HG03520 (cell line): ENCODE measurements around the gene SLC2A13.
"Not testable (repeated sequence)": the region's sequence is repeated elsewhere in the genome, so short reads cannot be mapped to it uniquely, and the experiment has no call there.

Source experiments
- ATAC-seq: cut with Tn5 transposase; IDR thresholded peaks from one replicate; pipeline ENCODE4 v1.9.1; 2021; ENCODE audit warnings: mild to moderate bottlenecking, moderate library complexity; ENCODE audit not compliant: unreplicated experiment

SLC2A13 gene

GRCh38 chr12:39935839-39936238 is 170.0 kb downstream of the SLC2A13 start:
- no peak for ATAC-seq

DNA sequence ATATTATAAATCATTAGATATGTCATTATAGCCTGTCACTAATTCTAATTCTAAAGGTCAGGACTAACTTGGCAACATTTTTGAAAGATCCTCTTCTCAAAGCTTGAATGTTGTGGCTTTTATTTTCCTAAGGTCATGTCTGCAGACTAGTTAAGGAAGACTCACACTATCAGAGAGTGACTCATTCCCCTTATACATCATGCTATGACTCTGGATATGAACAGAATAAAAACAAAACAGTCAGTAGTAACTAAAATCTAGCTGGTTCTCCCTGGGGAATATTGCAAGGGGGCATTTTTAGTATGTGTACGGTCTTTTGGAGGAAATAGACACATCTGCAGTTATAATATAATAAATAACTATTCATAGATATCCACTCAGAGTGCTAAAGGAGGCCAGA is 170.6 kb downstream of the SLC2A13 start:
- no peak for ATAC-seq

DNA sequence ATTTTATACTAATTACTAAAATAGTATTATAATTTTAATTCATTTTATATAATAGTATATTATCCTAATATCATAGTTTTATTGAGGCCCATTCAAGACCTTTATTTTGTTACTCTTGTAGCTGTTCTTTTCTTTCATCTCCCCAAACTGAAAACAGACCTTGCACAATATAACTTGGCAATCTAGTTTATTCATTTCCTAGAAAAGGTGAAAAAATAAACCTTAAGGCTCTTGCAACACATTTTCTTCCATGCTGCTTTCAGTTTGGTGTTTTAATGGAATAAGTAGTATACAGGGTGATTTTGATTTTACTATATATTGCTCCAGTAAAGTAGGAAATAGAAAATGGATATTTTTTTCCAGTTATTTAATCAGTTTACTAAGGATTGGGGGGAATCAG is 174.0 kb downstream of the SLC2A13 start:
- ATAC-seq, result no peak

- no peak for ATAC-seq
Observed at GRCh38 chr12:39931231-39931630, 174.7 kb downstream of the SLC2A13 start.

DNA sequence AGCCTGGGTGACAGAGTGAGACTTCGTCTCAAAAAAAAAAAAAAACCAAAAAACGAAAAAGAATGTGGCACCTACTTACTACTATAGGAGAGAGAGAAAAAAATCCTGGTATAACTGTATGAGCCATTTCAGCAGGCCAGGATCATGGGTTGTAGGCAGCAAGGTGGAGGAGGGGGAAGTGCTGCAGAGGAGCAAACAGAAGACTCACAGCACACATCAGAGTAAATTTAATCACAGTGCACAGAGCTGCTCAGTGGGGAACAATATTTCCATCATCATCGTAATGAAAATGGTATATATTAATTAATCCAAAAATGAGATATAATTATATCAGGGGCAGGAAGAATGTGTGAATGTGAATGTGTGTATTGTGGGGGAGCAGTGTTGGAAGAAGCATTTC is 175.8 kb downstream of the SLC2A13 start:
- ATAC-seq, result no peak

DNA sequence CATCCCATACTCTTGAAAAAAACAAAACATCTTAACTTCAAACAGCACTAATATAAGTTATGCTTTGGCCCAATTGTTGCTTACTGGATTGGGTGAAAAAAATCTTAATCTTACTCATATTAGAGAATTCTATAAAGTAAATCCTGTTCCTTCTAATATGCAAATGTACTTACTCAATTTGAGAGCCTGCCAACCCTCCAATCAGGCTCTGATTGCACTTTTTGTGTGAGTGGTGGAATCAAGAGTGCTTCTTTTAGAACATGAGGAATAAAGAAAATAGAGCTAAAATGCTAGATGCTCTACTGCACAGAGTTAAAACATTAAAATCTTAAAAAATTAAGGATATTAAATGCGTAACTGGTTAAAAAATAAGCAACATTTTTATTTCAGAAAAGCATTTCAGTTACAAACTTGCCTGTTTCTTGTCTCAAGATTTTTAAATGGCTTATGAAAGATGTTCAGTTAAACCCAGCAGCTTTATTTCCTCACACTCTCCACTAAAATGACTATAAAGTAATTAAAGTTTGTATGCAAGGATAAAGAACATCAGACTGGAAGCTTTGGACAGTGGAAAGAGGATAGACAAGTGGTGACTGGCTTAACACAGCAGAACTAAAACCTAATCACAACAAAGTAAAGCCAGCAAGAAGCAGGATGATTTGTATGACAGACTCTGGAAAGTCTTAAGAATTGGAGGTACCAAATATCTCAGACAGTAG is 177.5 kb downstream of the SLC2A13 start:
- ATAC-seq, result no peak

DNA sequence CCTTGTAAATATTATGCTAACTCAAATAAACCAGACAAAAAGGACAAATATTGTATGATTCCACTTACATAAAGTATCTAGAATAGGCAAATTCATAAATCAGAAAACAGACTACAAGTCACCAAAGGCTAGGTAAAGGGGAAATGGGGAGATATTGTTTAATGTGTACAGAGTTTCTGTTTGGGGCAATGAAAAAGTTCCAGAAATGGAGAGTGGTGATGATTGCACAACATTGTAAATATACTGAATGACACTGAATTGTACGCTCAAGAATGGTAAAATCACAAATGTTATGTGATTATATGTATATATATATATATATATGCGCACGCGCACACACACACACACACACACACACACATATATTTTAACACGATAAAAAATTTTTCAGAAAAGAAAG is 182.5 kb downstream of the SLC2A13 start:
- no peak for ATAC-seq

DNA sequence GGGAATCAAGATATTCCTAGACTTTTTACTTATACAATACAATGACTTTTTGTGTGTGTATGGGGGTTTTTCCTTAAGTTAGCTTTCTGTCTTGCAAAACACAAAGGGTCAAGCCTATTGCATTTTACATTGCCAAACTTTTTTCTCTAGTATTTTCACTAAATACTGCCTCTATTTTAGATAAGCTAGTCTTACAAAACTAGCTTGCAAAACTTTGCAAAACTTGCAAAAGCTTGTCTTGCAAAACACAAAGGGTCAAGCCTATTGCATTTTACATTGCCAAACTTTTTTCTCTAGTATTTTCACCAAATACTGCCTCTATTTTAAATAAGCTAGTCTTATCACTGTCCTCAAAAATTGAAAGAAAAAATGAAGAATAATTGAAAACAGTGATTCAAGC is 183.3 kb downstream of the SLC2A13 start:
- ATAC-seq, result not testable (repeated sequence)

DNA sequence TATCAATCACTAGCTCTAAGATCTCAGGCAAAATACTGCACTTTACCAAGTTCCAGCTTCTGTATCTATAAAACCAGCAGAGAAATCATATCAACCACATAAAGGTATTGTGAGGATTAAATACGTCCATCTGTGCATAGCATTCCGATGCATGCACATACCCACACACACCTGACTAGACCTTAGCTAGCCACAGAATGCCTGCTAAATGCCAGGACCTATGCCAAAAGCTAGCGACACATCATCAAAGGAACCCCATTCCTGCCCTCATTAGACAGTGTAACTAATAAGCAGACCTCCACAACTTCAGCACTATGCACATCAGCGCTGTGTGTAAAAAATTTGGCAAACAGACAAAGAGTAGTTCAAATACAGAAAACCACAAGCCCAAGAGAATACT is 185.2 kb downstream of the SLC2A13 start:
- ATAC-seq, result no peak

DNA sequence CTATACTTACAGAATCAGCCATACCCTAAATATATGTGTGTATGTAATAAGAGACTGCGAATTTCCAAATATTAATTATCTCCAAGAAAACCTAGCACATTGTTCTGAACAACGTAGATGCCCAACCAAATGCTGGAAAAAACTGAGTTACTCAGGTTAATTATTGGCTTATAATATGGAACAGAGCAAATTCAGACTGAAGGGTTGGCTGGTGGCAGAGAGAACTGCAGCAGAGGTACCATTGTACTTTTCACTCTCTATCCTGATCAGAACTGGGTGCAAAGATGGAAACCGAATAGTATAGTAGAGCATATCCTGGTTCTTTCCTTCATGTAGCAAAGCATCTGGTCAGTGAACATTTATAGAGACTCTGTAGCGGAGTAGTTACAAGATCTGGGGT is 185.7 kb downstream of the SLC2A13 start:
- ATAC-seq, result no peak

DNA sequence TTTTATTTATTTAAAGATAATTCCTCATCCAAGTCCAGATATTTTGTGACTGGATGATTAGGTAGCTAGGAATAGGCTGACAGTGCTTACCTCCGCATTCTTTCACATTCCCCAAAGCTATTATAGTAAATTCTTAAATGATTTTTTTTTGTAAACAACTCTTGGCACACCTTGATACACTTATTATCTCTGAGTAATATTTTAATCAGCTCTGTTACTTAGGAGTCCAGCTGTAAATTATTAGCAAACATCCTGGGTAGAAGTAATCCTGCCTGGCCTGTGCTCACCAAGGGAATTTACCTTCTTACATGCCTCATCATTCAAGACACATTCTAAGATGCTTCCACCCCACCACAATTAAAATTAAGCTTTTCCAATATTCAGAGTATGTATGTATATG is 186.1 kb downstream of the SLC2A13 start:
- ATAC-seq, result no peak

GRCh38 chr12:39915249-39915648 is 190.6 kb downstream of the SLC2A13 start:
- no peak for ATAC-seq

DNA sequence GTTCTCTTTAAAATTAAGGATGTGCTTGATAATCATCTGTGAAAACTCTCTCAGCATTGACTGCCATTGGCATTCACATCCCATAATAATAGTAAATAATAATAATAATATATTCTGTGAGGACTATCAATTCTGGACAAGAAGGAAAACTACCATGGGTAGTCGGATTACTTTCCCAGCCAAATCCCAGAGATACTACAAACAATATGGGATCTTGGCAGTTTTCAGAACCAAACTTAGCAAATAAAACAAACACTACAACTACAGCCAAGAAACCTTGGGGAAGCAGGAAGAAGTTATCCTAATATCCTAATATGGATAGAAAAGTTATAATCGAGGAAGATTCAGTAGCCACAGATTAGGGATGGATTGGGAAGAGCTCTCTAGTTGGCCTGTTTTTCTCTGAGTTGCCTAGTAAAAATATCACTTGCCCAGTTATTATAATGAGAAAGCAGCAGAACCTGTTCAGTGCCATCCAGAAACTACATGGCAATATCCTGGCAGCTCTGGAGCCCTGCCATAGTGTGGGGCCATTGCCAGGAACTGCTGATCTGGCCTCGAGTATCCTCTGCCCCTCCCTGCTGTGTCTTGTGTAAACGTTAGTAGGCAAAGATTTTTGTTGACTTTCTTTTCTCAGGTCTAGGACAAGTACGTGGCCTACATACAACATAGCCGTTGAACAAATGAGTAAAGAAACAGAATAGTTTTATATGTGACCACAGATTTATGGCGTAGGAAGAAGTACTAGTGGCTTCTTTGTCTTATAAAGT is 193.5 kb downstream of the SLC2A13 start:
- no peak for ATAC-seq

- ATAC-seq, result no peak
Observed at GRCh38 chr12:39906237-39906636, 199.6 kb downstream of the SLC2A13 start.

GRCh38 chr12:39905152-39905551 is 200.7 kb downstream of the SLC2A13 start:
- ATAC-seq, result no peak

DNA sequence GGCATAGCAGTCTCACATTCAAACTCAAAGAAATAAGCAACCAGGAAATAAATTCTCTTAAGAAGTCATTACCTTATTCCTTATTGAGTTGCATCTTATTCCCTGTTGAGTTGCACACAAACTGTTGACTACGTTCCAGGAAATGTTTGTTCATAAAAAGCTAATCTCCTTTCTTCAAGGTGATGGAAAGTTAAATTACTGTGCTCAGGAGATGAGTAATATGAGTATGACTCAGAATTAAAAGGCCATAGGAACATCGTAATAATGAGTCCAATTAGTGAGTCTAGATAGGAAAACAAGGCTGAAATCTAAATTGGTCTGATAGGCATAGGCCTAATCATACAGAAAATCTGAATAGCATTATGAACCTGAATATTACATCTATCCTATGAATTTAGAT is 203.1 kb downstream of the SLC2A13 start:
- ATAC-seq, result no peak

DNA sequence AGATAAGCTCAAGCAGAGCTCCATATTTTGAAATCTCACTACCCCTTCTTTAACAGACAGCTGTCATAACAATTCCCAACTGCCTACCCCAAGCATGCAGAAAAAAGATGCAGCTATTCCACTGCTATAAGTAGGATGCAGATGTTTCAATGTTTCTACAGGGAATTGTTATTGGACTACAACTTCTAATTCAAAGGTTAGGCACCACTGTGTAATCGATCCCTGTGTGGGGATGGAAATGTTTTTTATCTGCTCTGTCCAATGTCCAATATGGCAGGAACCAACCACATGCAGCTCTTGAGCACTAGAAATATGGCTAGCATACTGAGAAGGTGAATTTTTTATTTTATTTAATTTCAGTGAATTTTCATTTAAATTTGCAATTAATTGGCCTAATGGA is 208.6 kb downstream of the SLC2A13 start:
- no peak for ATAC-seq

- ATAC-seq, result not testable (repeated sequence)
Observed at GRCh38 chr12:39893388-39893787, 212.5 kb downstream of the SLC2A13 start.

- no peak for ATAC-seq
Observed at GRCh38 chr12:39892146-39892545, 213.7 kb downstream of the SLC2A13 start.

DNA sequence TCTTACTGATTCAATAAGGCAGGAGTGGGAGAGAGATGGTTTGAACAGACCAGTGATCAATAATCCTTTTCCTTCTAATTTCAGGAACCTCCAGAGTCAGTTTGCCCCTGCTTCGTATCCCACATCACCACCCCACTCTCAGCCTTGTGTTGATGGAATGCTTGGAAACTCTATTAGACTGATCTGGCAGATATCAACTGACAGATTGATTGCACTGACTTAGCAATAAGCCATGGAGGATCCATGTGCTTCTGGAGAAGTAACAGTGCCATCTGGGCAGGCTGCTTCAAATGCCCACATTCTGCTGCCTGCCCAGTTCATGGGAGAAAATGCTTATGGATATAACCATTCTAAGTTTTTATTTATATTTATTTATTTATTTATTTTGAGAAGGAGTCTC is 218.0 kb downstream of the SLC2A13 start:
- ATAC-seq, result no peak

DNA sequence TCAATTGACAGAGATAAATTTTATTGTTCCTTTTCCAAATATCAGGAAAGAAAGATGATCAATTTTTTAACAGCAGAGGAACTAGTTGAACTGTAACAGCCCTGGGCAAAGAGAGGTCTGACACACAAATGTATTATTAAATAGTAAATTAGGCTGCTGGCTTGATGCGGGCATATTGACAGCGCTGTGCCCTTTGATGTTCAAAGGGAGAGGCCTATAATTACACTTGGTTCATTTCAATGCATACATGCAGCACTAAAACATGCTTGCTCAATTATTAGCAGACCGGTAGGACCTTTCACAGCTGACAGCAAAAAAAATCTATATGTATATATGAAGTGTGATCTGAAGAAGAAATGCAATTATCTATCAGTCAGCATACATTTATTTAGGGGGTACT is 219.8 kb downstream of the SLC2A13 start:
- no peak for ATAC-seq

GRCh38 chr12:39884616-39885125 is 221.2 kb downstream of the SLC2A13 start:
- ATAC-seq, result no peak
